Stimulated activated CD4-positive, alpha-beta T cell treated with anti-CD3 and anti-CD28 coated beads, Interleukin-12 subunit alpha, Interleukin-12 subunit beta, amount 100 ng/mL, for 48 hours (primary cell): Measurements from ENCODE around the gene STPG1.

ENCODE experiments used
- DNase-seq, 3 donors: peaks; one replicate each; pipeline ENCODE4 v3.0.0-alpha.2; 2020; ENCODE audit warnings: low read depth in 2 of 3, low spot score in 1 of 3

The STPG1 gene

GRCh38 chr1:24392982-24393650, 20.5 kb downstream of the STPG1 start:
- DNase-seq: no peak

- DNase-seq: no peak
Measured at GRCh38 chr1:24392604-24392946, 21.0 kb downstream of the STPG1 start.

DNA sequence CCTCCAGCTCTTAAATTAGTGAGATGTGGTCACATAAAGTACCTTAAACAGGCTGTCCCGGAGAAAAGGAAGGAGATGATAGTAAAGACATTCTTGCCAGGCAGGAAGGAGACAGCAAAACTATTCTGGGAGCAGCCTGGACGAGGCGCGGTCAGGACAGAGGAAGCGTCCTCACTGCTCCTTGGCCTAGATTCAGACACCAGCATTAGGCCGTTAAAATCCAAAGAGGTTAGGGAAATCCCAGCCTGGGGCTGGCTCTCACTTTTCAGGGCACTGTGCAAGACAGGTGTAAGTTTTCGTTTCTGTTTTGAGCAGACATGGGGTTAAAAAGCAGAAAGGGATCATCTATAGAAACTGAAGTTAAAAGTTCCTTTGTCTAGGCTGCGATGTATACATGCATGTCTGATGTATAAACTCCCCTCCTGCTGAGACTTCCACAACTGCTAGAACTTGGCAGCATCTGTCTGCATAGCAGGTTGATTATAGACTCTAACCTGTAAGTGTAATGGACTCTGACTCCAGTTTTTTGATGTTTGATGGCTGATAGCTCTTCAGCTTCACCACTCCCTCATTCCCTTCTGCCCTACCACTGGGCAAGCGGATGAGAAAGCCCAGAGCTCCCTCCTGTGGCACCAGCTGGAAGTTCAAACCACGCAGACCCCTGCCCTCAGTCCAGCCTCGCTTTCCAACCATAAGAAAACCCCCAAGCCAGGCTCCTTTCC, 21.5 kb downstream of the STPG1 start:
- DNase-seq: peak; percentile 47 to 62 (median 48)

- DNase-seq: peak; percentile 45 to 56 (median 52)
Measured at GRCh38 chr1:24390924-24391782, 22.4 kb downstream of the STPG1 start.

DNA sequence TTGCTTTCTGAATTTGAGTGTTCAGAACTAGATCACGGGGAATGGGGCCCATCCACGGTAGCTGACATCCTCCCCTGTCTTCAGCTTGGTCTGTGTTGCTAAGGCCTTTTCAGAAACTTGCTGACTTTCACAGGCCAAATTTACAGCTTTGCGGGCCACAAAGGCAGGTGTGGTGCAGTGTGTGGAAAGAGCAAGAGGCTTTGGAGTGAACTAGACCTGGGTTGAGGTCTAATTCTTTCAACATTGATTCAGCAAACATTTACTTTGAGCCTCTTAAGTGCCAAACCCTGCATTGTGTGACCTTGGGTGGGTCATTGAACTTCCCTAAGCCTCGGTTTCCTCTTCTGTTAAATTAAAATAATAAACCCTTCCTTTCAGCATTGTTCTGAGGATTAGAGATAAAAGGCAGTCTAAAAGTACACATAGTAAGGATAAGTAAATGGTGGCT, 24.3 kb downstream of the STPG1 start:
- no peak for DNase-seq

DNA sequence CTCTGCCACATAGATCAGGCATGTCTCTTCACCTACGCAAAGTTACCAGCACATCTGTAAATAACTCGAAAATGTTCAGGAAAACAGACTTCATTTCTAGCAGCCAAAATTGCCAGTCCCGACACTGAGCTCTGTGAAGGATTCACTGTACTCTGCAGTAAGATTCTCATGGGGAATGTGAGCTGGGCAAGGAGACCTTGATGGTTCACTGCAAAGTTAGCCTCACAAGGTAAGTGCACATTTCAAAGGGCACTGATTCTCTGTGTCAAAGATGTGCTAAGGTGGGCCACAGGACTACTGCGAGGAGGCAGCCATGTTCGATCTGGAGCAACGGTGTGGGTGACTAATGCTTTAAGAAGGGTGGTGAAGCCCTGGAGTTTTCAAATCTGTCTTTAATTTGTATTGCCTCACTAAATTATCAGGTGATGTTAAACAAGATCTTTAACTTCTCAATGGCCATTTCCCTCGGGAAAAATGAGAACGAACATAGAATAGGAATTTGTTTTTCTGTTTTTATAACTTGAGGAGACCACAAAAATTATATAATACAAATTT, 25.2 kb downstream of the STPG1 start:
- no peak for DNase-seq

DNA sequence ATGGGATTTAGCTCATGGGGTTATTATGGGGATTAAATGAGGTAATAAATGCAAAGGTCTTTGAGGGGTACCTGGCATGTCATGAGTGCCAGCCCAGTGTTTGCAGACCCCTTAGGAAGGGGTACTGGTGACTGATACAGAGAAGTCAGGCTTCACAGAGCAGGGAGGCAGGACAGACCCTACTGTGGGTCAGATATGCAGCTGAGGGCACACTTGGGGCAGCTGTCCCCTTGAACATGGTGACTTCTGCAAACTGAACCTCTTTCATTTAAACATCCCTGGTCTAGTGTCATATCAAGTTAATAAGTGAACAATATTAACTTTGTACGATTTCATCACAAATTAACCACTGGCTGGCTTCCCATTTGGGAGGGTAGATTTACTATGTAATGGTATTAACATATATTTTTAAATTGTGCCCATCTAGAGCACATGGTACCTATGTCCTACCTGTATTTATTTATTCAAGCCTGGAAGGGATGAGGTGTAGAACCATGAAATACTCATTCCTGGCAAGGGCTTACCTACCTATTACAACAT, 25.9 kb downstream of the STPG1 start:
- no peak for DNase-seq

- no peak for DNase-seq
Measured at GRCh38 chr1:24386931-24387330, 26.7 kb downstream of the STPG1 start.

GRCh38 chr1:24386241-24386640, 27.3 kb downstream of the STPG1 start:
- no peak for DNase-seq

DNA sequence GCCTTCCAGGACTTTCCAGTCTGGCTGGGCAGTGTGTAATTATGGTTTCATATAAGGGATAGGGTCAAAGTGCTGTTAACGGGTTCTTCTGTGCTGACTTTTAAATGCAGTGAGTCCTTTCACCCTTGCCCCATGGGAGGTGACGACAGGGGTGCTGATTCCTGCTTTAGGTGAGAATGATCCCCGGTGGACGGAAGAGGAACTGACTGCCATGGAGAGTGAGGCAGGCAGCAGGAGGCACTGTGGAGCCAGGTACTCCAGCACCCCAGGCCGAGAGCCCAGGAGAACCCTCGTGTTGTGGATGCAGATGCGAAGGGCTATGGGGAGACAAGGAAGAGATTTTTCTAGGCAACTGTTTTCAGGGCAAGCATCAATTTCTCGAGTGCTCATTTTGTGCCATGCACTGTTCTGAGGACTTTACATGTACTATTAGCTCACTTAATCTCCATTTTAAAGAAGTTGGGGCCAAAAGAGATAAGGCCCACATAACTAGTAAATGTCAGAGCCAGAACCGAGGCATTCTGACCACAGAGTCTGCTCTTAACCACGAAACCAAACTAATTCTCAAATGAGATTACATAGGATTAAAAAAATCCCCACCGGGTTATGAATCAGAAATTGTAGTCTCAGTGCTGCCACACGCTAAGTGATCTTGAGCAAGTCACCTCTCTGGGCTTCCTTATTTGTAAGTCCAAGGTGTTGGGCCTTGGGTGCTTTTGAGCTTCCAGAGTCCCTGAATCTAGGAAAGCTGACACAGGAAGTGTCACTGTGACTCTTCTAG, 28.2 kb downstream of the STPG1 start:
- peak in 1 of 3 donors; percentile 19 for DNase-seq

- DNase-seq: peak; percentile 21 to 51 (median 25)
Measured at GRCh38 chr1:24384251-24385090, 29.1 kb downstream of the STPG1 start.

- no peak for DNase-seq
Measured at GRCh38 chr1:24383381-24383940, 30.1 kb downstream of the STPG1 start.

DNA sequence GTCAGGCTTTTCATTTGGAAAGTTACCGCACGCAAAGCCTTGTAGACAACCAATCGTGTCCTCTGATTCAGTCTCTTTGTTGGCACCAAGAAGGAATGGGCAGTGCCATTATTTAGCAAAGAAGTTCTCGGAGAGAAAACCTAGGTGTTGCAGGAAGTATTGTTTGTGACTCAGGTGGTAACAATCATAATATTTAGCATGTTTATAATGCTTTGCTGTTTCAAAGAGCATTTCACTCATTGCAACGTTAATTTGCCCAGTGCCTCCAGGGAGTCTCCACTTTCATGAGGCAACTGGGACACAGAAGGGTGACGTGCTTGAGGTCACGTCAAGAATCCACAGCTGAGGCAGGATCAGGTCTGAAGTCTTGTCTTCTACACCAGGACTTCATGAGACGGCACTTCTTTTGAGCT, 31.4 kb downstream of the STPG1 start:
- no peak for DNase-seq

DNA sequence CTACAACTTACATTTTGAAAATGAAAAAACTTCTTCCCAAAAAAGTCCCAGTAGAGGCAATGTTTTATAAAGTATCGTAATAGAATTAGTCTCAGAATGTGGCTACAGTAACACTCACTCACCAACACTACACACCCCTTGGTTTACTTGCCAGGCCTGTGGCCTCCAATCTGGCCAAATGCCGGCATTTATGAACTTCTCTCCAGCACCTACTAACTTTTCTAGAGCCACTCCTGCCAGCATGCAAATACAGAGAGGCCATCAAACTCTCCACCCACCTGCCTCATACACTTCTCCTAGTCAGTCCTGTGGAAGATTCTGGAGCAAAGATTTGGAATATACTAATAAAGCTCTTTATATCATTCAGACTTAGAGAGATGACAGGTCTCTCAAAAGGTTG, 32.3 kb downstream of the STPG1 start:
- no peak for DNase-seq

- DNase-seq: no peak
Measured at GRCh38 chr1:24380508-24380907, 33.1 kb downstream of the STPG1 start.

GRCh38 chr1:24379733-24380315, 33.8 kb downstream of the STPG1 start:
- no peak for DNase-seq

- no peak for DNase-seq
Measured at GRCh38 chr1:24374891-24375786, 38.4 kb downstream of the STPG1 start.

GRCh38 chr1:24373710-24374109, 39.9 kb downstream of the STPG1 start:
- DNase-seq: no peak
